ENCODE results near the gene FAIM. TPM values are rescaled to one million over a fixed set of nuclear protein-coding genes. Genes with fewer than 3 reads are reported as not detected.
A peak's percentile ranks its signal among the peaks of the same experiment; 100 is the strongest.
"Not testable (repeated sequence)": the region's sequence is repeated elsewhere in the genome, so short reads cannot be mapped to it uniquely, and the experiment has no call there.

The FAIM gene
- total RNA-seq, 2 donors from 2014 or later = 4.4 to 5.5 TPM

GRCh38 chr3:138657508-138657907 lies 48.9 kb downstream of the FAIM start:
- intact Hi-C loops (cut with DNase I, micrococcal nuclease) = no loop called here
- no peak for DNase-seq
- no peak for ATAC-seq

GRCh38 chr3:138668107-138668506 lies 59.5 kb downstream of the FAIM start:
- ATAC-seq = no peak
- intact Hi-C loops (cut with DNase I, micrococcal nuclease) = no loop called here
- DNase-seq = no peak

- peak; percentile 76 for ATAC-seq
- intact Hi-C loops (cut with DNase I, micrococcal nuclease) = no loop called here
Measured at GRCh38 chr3:138670407-138670806, 61.8 kb downstream of the FAIM start.

GRCh38 chr3:138673641-138674530 lies 65.3 kb downstream of the FAIM start:
- DNase-seq (no peak), ATAC-seq (peak; percentile 60)
- intact Hi-C loops (cut with DNase I, micrococcal nuclease) = no loop called here

More at GRCh38 chr3:138670407-138670806, 61.8 kb downstream of the FAIM start:
- no peak for DNase-seq

GRCh38 chr3:138675393-138675792 lies 66.8 kb downstream of the FAIM start:
- no peak for DNase-seq
- ATAC-seq = no peak
- intact Hi-C loops (cut with DNase I, micrococcal nuclease) = no loop called here

- intact Hi-C loops (cut with DNase I, micrococcal nuclease) = no loop called here
- ATAC-seq = no peak
Measured at GRCh38 chr3:138678086-138678485, 69.5 kb downstream of the FAIM start.

GRCh38 chr3:138678874-138679392 lies 70.4 kb downstream of the FAIM start:
- intact Hi-C loops (cut with DNase I, micrococcal nuclease) = no loop called here
- DNase-seq (no peak), ATAC-seq (no peak)

More at GRCh38 chr3:138678086-138678485, 69.5 kb downstream of the FAIM start:
- DNase-seq = no peak

- DNase-seq; intact Hi-C loops (cut with DNase I, micrococcal nuclease); ATAC-seq: not testable (repeated sequence)
Measured at GRCh38 chr3:138680974-138681373, 72.4 kb downstream of the FAIM start.

- DNase-seq = no peak
- ATAC-seq = no peak
- intact Hi-C loops (cut with DNase I, micrococcal nuclease) = no loop called here
Measured at GRCh38 chr3:138681463-138682220, 73.1 kb downstream of the FAIM start.

GRCh38 chr3:138682648-138683047 lies 74.1 kb downstream of the FAIM start:
- DNase-seq (no peak), ATAC-seq (no peak)
- intact Hi-C loops (cut with DNase I, micrococcal nuclease) = no loop called here

Other genes with a start within 250 kb of the FAIM start
- 1 to 10 TPM in 1 of 2 donors, under 1 TPM in 1; 0.12 to 1.7 TPM for gene ESYT3, start 174.2 kb upstream of the FAIM start, total RNA-seq
- 10 to 100 TPM; 35.8 to 36.4 TPM for gene CEP70, start 14.5 kb upstream of the FAIM start, total RNA-seq
- 10 to 100 TPM; 54.9 to 55.9 TPM for gene PIK3CB, start 226.2 kb downstream of the FAIM start, total RNA-seq